SU-DHL-6 (cell line): ENCODE data around the gene TIFAB.

Source experiments
- H2AFZ ChIP-seq: fragments of 200-600 bp; sonication (generic); 2 replicates; pipeline ENCODE4 v1.6.1; 2014; ENCODE audit warnings: low read depth, mild to moderate bottlenecking, moderate library complexity, mixed read lengths, antibody characterized with exemption, low read length; ENCODE audit not compliant: severe bottlenecking
- H3F3A ChIP-seq: fragments of 200-600 bp; shearing (Covaris generic); 2 replicates; pipeline ENCODE4 v1.6.0; 2016; ENCODE audit warnings: antibody characterized with exemption, mild to moderate bottlenecking; ENCODE audit not compliant: insufficient read depth
- H3K27ac ChIP-seq: fragments of 200-600 bp; sonication (generic); 2 replicates; pipeline ENCODE4 v1.5.1; 2016; ENCODE audit warnings: low read depth, mild to moderate bottlenecking, low read length, moderate library complexity, mixed read lengths
- H3K27me3 ChIP-seq: fragments of 200-600 bp; sonication (generic), shearing (Covaris generic); 2 replicates; pipeline ENCODE4 v1.6.0; 2014; ENCODE audit warnings: mild to moderate bottlenecking, low read length
- H3K36me3 ChIP-seq: fragments of 200-600 bp; sonication (generic); 2 replicates; pipeline ENCODE4 v1.6.1; 2014; ENCODE audit warnings: mild to moderate bottlenecking, low read length, mixed read lengths
- H3K4me2 ChIP-seq: fragments of 300-600, 200-600 bp; shearing (Covaris generic), sonication (generic); 2 replicates; pipeline ENCODE4 v1.6.0; 2014; ENCODE audit warnings: low read length, low read depth, mild to moderate bottlenecking; ENCODE audit not compliant: poor library complexity, severe bottlenecking
- H3K4me3 ChIP-seq: fragments of 200-600 bp; sonication (generic); 2 replicates; pipeline ENCODE4 v1.5.1; 2014; ENCODE audit warnings: antibody characterized with exemption, low read length, mild to moderate bottlenecking, mixed read lengths; ENCODE audit not compliant: insufficient read depth, poor library complexity, severe bottlenecking
- H3K79me2 ChIP-seq: fragments of 200-600 bp; sonication (generic); 2 replicates; pipeline ENCODE4 v1.6.1; 2014; ENCODE audit warnings: mild to moderate bottlenecking, low read length, moderate library complexity; ENCODE audit not compliant: insufficient read depth
- H3K9ac ChIP-seq: fragments of 200-600 bp; sonication (generic); 2 replicates; pipeline ENCODE4 v1.7.0; 2014; ENCODE audit warnings: mild to moderate bottlenecking, low read length
- H3K9me2 ChIP-seq: fragments of 200-600 bp; sonication (generic); replicated peaks from 2 replicates; pipeline ENCODE4 v1.6.1; 2014; ENCODE audit warnings: low read length; ENCODE audit not compliant: insufficient read depth
- H3K9me3 ChIP-seq: fragments of 200-600 bp; sonication (generic); 2 replicates; pipeline ENCODE4 v1.6.1; 2014; ENCODE audit warnings: low read length, mixed read lengths; ENCODE audit not compliant: insufficient read depth
- H4K20me1 ChIP-seq: fragments of 200-600 bp; sonication (generic); 2 replicates; pipeline ENCODE4 v1.6.1; 2014; ENCODE audit warnings: low read depth, mild to moderate bottlenecking, antibody characterized with exemption, low read length, moderate library complexity, mixed read lengths
- CTCF ChIP-seq: fragments of 200-600 bp; sonication (generic); IDR thresholded peaks from one replicate; pipeline ENCODE4 v1.5.1; 2017; ENCODE audit warnings: antibody characterized with exemption, mild to moderate bottlenecking, low read length, moderate library complexity; ENCODE audit not compliant: insufficient read depth, poor library complexity, severe bottlenecking
- EZH2phosphoT487 ChIP-seq: fragments of 200-600 bp; sonication (generic), shearing (Covaris generic); conservative IDR thresholded peaks from 2 replicates; pipeline ENCODE4 v1.6.1; 2018; ENCODE audit warnings: mild to moderate bottlenecking, antibody characterized with exemption, low read length, moderate library complexity, mixed read lengths

The TIFAB gene

GRCh38 chr5:135494196-135494595, 42.0 kb upstream of the TIFAB start:
- no peaks in the 10 kb centered on the region for H3K79me2 ChIP-seq
- H3K36me3 ChIP-seq: no peaks in the 10 kb centered on the region
- H3K4me2 ChIP-seq: no peak overlapping the region
- no peak overlapping the region for H3K9ac ChIP-seq
- H3F3A ChIP-seq: no peaks in the 10 kb centered on the region
- H4K20me1 ChIP-seq: no peaks in the 10 kb centered on the region
- TF ChIP-seq CTCF (no peak), EZH2phosphoT487 (no peak)
- no peak overlapping the region for H2AFZ ChIP-seq
- no peaks in the 10 kb centered on the region for H3K9me2 ChIP-seq
- H3K27ac ChIP-seq: no peak overlapping the region
- H3K9me3 ChIP-seq: no peaks in the 10 kb centered on the region
- no peaks in the 10 kb centered on the region for H3K27me3 ChIP-seq
- no peak overlapping the region for H3K4me3 ChIP-seq

- Histone ChIP-seq H3K9me3 (no peaks in the 10 kb centered on the region), H4K20me1 (no peaks in the 10 kb centered on the region), H3K27ac (no peak overlapping the region), H3K9ac (no peak overlapping the region), H3K79me2 (no peaks in the 10 kb centered on the region), H3K9me2 (no peaks in the 10 kb centered on the region), H3K27me3 (no peaks in the 10 kb centered on the region), H2AFZ (no peak overlapping the region), H3K4me2 (no peak overlapping the region), H3K4me3 (no peak overlapping the region), H3F3A (no peaks in the 10 kb centered on the region), H3K36me3 (no peaks in the 10 kb centered on the region)
- TF ChIP-seq EZH2phosphoT487 (no peak), CTCF (no peak)
Measured at GRCh38 chr5:135493406-135494180, 41.4 kb upstream of the TIFAB start.

GRCh38 chr5:135492319-135492626, 40.1 kb upstream of the TIFAB start:
- Histone ChIP-seq H3F3A (no peaks in the 10 kb centered on the region), H3K27ac (no peak overlapping the region), H3K4me3 (no peak overlapping the region), H2AFZ (no peak overlapping the region), H3K36me3 (no peaks in the 10 kb centered on the region), H3K27me3 (no peaks in the 10 kb centered on the region), H3K9me3 (no peaks in the 10 kb centered on the region), H4K20me1 (no peaks in the 10 kb centered on the region), H3K9ac (no peak overlapping the region), H3K4me2 (no peak overlapping the region), H3K79me2 (no peaks in the 10 kb centered on the region), H3K9me2 (no peaks in the 10 kb centered on the region)
- no peak for TF ChIP-seq CTCF
- no peak for TF ChIP-seq EZH2phosphoT487
